ENCODE measurements around the gene GRPEL2. TPM values are rescaled to one million over a fixed set of nuclear protein-coding genes. Genes with fewer than 3 reads are reported as not detected.

GRPEL2 gene
- total and polyA plus RNA-seq, 7 donors: 2.5 to 16.3 (median 8.8) TPM

- 94 to 96% methylated on average over 1 of the region's 1 CpG for WGBS, 2 donors
- intact Hi-C loops (cut with DNase I): no loop called here
Measured at GRCh38 chr5:149355688-149356087, 10.4 kb downstream of the GRPEL2 start.

DNA sequence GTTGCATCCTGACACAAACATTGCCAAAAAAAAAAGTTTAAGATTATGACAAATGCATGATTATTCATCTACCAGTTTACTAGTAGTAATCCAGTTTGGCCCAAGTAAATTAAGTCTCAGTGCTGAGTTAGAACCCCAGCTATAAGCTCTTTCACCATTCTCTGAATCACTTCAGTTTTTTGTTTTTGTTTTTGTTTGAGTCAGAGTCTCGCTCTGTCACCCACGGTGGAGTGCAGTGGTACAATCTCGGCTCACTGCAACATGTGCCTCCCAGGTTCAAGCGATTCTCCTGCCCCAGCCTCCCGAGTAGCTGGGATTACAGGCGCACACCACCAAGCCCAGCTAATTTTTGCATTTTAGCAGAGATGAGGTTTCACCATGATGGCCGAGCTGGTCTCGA, 11.1 kb downstream of the GRPEL2 start:
- no peak for TF ChIP-seq CTCF (IDR thresholded peaks at IDR 0.05)
- TF ChIP-seq EP300 (IDR thresholded peaks at IDR 0.05): no peak
- TF ChIP-seq POLR2AphosphoS5 (IDR thresholded peaks at IDR 0.05): no peak
- no peak for TF ChIP-seq POLR2A (IDR thresholded peaks at IDR 0.05)
- Histone ChIP-seq H3K27me3 (no peaks in the 10 kb centered on the region), H3K4me1 (peaks cover 0 to 14% (median 11%) of the 10 kb centered on the region in 4 donors), H3K36me3 (peaks cover 0 to 32% (median 11%) of the 10 kb centered on the region in 4 donors), H3K4me3 (no peak overlapping the region), H3K27ac (no peak overlapping the region), H3K9me3 (no peaks in the 10 kb centered on the region)
- intact Hi-C loops (cut with DNase I): no loop called here
- WGBS, 2 donors: 90 to 92% methylated on average over 8 of the region's 8 CpGs
- DNase-seq: no peak

More at GRCh38 chr5:149355688-149356087, 10.4 kb downstream of the GRPEL2 start:
- peaks cover under 1 to 39% (median 17%) of the 10 kb centered on the region in 4 donors for H3K36me3 ChIP-seq
- TF ChIP-seq EP300 (IDR thresholded peaks at IDR 0.05) (no peak), CTCF (IDR thresholded peaks at IDR 0.05) (no peak), POLR2AphosphoS5 (IDR thresholded peaks at IDR 0.05) (no peak), POLR2A (IDR thresholded peaks at IDR 0.05) (no peak)
- peaks cover 0 to 14% (median 11%) of the 10 kb centered on the region in 4 donors for H3K4me1 ChIP-seq
- no peak overlapping the region for H3K4me3 ChIP-seq
- no peaks in the 10 kb centered on the region for H3K27me3 ChIP-seq
- no peaks in the 10 kb centered on the region for H3K9me3 ChIP-seq
- no peak for DNase-seq
- no peak overlapping the region for H3K27ac ChIP-seq

- peaks cover 0 to 14% (median 11%) of the 10 kb centered on the region in 4 donors for H3K4me1 ChIP-seq
- peak within 1 kb of the TSS; percentile 61 to 76 (median 69) for H3K27ac ChIP-seq
- no peaks in the 10 kb centered on the region for H3K9me3 ChIP-seq
- no peaks in the 10 kb centered on the region for H3K27me3 ChIP-seq
- TF ChIP-seq EP300 (IDR thresholded peaks at IDR 0.05) (no peak), POLR2AphosphoS5 (IDR thresholded peaks at IDR 0.05) (peak in 2 of 4 donors; percentile 35 to 54)
- H3K36me3 ChIP-seq: peaks cover 0 to 20% (median under 1%) of the 10 kb centered on the region in 4 donors
- intact Hi-C loops (cut with DNase I): loop anchor here (1.0 kb wide), 1 partner anchor 8 kb away; no protein-coding TSS in a partner anchor
- peak; percentile 98 for DNase-seq
- H3K4me3 ChIP-seq: peak within 1 kb of the TSS; percentile 48 to 75 (median 57)
- WGBS, 2 donors: 2% methylated on average over 61 of the region's 61 CpGs
Measured at GRCh38 chr5:149357370-149358293, 12.3 kb downstream of the GRPEL2 start, which contains the start of gene PCYOX1L. TSS of gene PCYOX1L (plus strand) at chr5:149358046. CDS start at chr5:149358069, 23 bp downstream.

DNA sequence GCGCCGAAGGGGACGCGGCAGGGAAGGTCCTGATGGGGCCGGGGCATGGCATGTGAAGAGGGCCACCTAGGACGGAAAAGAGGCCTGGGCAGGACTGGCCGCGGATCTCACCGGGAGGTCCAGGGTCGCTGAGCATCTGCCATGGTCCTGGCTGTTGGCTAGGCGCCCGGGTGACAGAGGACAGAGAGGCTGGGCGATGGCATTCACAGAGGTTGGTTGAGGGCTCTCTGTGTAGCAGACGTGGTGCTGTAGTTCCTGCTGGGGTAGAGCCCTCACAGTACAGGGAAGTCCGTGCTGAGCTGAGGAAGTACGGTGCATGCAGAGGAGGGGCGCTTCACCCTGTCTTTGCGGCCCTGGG, 13.0 kb downstream of the GRPEL2 start:
- H3K9me3 ChIP-seq: no peaks in the 10 kb centered on the region
- peaks cover 0 to 14% (median 11%) of the 10 kb centered on the region in 4 donors for H3K4me1 ChIP-seq
- peak overlapping the region; percentile 61 to 76 (median 69) for H3K27ac ChIP-seq
- DNase-seq: peak; percentile 86
- H3K27me3 ChIP-seq: no peaks in the 10 kb centered on the region
- 1% methylated on average over 18 of the region's 18 CpGs for WGBS, 2 donors
- peaks cover 0 to 14% (median 0%) of the 10 kb centered on the region in 4 donors for H3K36me3 ChIP-seq
- TF ChIP-seq CTCF (IDR thresholded peaks at IDR 0.05) (no peak), POLR2A (IDR thresholded peaks at IDR 0.05) (no peak), POLR2AphosphoS5 (IDR thresholded peaks at IDR 0.05) (no peak), EP300 (IDR thresholded peaks at IDR 0.05) (no peak)
- H3K4me3 ChIP-seq: peak overlapping the region; percentile 48 to 75 (median 57)
- intact Hi-C loops (cut with DNase I): loop anchor here (1.0 kb wide), 1 partner anchor 9 kb away; no protein-coding TSS in a partner anchor

Data from sigmoid colon (tissue), 7 donors.